Activated naive CD4-positive, alpha-beta T cell treated with anti-CD3 and anti-CD28 coated beads, Interleukin-2, amount 50 U/mL, for 72 hours (primary cell): Measurements from ENCODE around the gene CACNG4. TPM values are rescaled to one million over a fixed set of nuclear protein-coding genes. Genes with fewer than 3 reads are reported as not detected.

Experiments
- ATAC-seq, 2 donors: fragments of 150-1000 bp; cut with Tn5 transposase; 2 replicates each; pipeline ENCODE4 v1.10.0; 2021; ENCODE audit warnings: mild to moderate bottlenecking in 2 of 2, moderate library complexity in 2 of 2
- DNase-seq, 2 donors: peaks; one replicate each; pipeline ENCODE4 v3.0.0; 2021 to 2022; ENCODE audit warnings: low spot score in 2 of 2
- H3K27ac Mint-ChIP-seq, 2 donors: one replicate each; pipeline ENCODE4 v1.8.0; 2022; ENCODE audit warnings: mild to moderate bottlenecking in 2 of 2, mixed read lengths in 2 of 2
- H3K36me3 Mint-ChIP-seq, 2 donors: one replicate each; pipeline ENCODE4 v1.8.0; 2022; ENCODE audit warnings: mixed read lengths in 2 of 2
- H3K9me3 Mint-ChIP-seq, 2 donors: one replicate each; pipeline ENCODE4 v1.8.0; 2022; ENCODE audit warnings: mixed read lengths in 2 of 2
- total RNA-seq, 2 donors: library from RNA; stranded (reverse); gene quantifications; one replicate each; pipeline ENCODE4 v1.2.3, GENCODE V29; 2022

Gene CACNG4
- total RNA-seq, 2 donors from 2014 or later: not detected

DNA sequence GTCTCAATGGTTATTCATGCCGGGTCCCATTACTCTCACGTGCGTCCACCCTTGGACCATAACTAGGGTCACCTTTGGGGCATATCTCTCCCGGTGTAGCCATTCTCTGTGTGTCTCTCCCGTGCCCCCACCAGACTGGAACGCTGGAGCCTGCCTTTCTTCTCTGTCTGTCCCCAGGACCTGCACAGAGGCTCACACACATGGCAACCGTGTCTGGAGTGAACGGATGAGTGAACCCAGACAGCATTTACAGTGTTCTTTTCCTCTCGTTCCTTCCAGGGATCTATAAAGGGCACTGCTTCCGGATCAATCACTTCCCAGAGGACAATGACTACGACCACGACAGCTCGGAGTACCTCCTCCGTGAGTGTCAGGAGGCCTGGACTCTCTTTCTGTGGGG, 53.4 kb downstream of the CACNG4 start:
- Mint-ChIP-seq H3K27ac (no peak overlapping the region), H3K9me3 (no peaks in the 10 kb centered on the region), H3K36me3 (no peaks in the 10 kb centered on the region)
- ATAC-seq: no peak
- DNase-seq: no peak

GRCh38 chr17:67018471-67019434, 54.2 kb downstream of the CACNG4 start:
- Mint-ChIP-seq H3K36me3 (no peaks in the 10 kb centered on the region), H3K27ac (peak overlapping the region in 1 of 2 donors; percentile 22), H3K9me3 (no peaks in the 10 kb centered on the region)
- DNase-seq: no peak
- no peak for ATAC-seq

- no peak for DNase-seq
- Mint-ChIP-seq H3K9me3 (no peaks in the 10 kb centered on the region), H3K27ac (no peak overlapping the region), H3K36me3 (no peaks in the 10 kb centered on the region)
- ATAC-seq: no peak
Measured at GRCh38 chr17:67019809-67020208, 55.3 kb downstream of the CACNG4 start.

DNA sequence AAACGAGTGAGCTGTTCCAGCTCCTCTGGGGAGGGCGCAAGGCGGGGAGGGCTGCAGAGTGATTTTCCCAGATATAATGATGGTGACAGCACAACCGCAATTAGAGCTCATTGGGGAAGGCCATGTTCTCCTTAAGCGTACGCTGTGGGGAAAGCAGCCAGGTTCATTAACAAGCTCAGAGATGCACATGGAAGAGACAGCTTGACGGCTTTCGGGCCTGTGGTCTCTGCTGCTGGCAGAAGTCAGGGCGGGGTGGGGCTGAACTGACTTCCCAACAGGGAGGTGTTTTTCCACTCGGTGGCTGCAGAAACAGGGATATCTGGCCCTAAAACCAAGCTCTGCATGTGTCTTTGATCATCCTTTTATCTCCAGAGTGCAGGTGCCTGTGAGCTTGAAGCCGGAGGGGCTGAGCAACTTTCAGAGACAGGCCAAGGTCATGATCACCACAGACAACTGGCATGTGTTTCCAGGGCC, 55.8 kb downstream of the CACNG4 start:
- Mint-ChIP-seq H3K27ac (no peak overlapping the region), H3K9me3 (no peaks in the 10 kb centered on the region), H3K36me3 (no peaks in the 10 kb centered on the region)
- DNase-seq (no peak), ATAC-seq (no peak)

- no peak overlapping the region for H3K27ac Mint-ChIP-seq
- no peak for ATAC-seq
- no peaks in the 10 kb centered on the region for H3K9me3 Mint-ChIP-seq
- no peak for DNase-seq
- H3K36me3 Mint-ChIP-seq: no peaks in the 10 kb centered on the region
Measured at GRCh38 chr17:67021196-67021595, 56.7 kb downstream of the CACNG4 start.

- Mint-ChIP-seq H3K27ac (no peak overlapping the region), H3K9me3 (no peaks in the 10 kb centered on the region), H3K36me3 (no peaks in the 10 kb centered on the region)
- no peak for ATAC-seq
- no peak for DNase-seq
Measured at GRCh38 chr17:67021743-67022450, 57.4 kb downstream of the CACNG4 start.

- ATAC-seq: no peak
- H3K9me3 Mint-ChIP-seq: no peaks in the 10 kb centered on the region
- H3K36me3 Mint-ChIP-seq: no peaks in the 10 kb centered on the region
- H3K27ac Mint-ChIP-seq: no peak overlapping the region
- DNase-seq: no peak
Measured at GRCh38 chr17:67022451-67022810, 57.9 kb downstream of the CACNG4 start.

- no peak for DNase-seq
- Mint-ChIP-seq H3K27ac (no peak overlapping the region), H3K9me3 (no peaks in the 10 kb centered on the region), H3K36me3 (no peaks in the 10 kb centered on the region)
- no peak for ATAC-seq
Measured at GRCh38 chr17:67024736-67025135, 60.2 kb downstream of the CACNG4 start.

- H3K36me3 Mint-ChIP-seq: no peaks in the 10 kb centered on the region
- H3K27ac Mint-ChIP-seq: no peak overlapping the region
- ATAC-seq (no peak), DNase-seq (no peak)
- no peaks in the 10 kb centered on the region for H3K9me3 Mint-ChIP-seq
Measured at GRCh38 chr17:67025216-67025792, 60.8 kb downstream of the CACNG4 start.

GRCh38 chr17:67026341-67026740, 61.8 kb downstream of the CACNG4 start:
- no peaks in the 10 kb centered on the region for H3K36me3 Mint-ChIP-seq
- no peak overlapping the region for H3K27ac Mint-ChIP-seq
- no peak for DNase-seq
- no peaks in the 10 kb centered on the region for H3K9me3 Mint-ChIP-seq
- no peak for ATAC-seq

DNA sequence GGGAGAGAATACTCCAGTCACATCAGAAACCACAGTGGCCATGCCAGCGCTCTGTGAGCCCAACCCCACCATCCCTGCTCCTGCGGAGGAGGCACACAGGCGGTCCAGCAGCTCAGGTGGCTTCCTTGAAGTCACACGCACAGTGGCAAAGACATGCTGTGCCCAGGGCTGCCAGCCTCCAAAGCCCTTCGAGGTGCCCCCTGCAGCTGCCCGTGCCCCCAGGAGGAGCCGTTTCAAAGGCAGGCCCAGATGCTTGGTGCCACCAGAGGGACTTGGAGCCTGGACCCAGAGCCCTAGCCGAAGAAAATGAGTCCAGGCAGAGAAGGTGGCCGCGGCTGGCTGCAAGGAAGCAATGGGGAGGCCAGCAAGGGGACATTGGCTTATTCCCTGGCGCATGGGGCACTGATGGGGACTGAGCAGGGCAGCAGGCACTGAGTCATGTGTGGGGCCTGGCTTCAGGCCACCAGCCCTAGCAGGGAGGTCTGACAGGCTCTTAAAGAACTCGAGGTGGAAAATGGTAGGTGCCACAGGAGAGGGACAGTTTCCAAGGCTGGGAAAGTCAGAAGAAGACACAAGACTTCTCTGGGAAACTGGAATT, 62.6 kb downstream of the CACNG4 start:
- H3K27ac Mint-ChIP-seq: no peak overlapping the region
- ATAC-seq (no peak), DNase-seq (no peak)
- no peaks in the 10 kb centered on the region for H3K36me3 Mint-ChIP-seq
- H3K9me3 Mint-ChIP-seq: no peaks in the 10 kb centered on the region

GRCh38 chr17:67030641-67031040, 66.1 kb downstream of the CACNG4 start:
- DNase-seq: no peak
- Mint-ChIP-seq H3K9me3 (no peaks in the 10 kb centered on the region), H3K36me3 (no peaks in the 10 kb centered on the region), H3K27ac (no peak overlapping the region)
- ATAC-seq: no peak

DNA sequence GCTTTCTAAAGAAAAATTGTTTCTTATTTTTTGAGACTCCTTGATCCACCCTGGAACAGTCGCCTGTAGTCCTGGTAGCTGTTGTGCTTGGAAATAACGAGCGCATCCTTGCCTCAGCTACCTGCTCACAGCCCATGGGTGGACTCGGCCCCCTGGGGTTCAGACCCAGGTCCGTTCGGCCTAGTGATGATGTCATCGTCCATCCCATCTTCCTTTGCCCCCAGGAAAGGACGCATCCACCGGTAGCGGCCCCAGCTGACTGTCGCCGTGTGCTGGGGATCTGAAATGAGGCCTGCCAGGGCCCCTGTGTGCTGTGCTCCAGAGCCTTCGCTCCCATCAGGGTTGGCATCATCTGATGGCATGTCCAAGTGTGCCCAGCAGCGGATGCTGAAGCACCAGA, 67.9 kb downstream of the CACNG4 start:
- DNase-seq: no peak
- no peak for ATAC-seq

DNA sequence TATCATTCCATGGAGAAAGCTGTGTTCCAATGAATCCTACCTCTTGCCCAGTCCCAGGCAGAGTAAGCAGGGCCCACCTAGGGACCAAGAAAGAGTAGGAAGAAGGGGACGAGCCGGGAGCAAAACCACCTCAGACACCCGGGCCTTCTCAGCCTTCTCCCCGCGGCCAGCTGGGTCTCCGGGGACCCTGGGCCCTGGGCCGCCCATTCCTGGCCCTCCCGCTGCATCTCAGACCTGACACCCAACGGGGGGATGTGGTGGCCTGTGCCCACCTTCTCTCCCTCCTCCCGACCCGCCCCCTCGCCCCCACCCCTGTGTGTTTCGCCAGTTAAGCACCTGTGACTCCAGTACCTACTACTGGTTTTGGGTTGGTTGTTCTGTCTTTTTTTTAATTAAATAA, 68.5 kb downstream of the CACNG4 start:
- no peak for DNase-seq
- no peak overlapping the region for H3K27ac Mint-ChIP-seq
- ATAC-seq: no peak
- no peaks in the 10 kb centered on the region for H3K9me3 Mint-ChIP-seq
- H3K36me3 Mint-ChIP-seq: no peaks in the 10 kb centered on the region

More for the DNA sequence above, 67.9 kb downstream of the CACNG4 start:
- Mint-ChIP-seq H3K9me3 (no peaks in the 10 kb centered on the region), H3K27ac (peak overlapping the region in 1 of 2 donors; percentile 51), H3K36me3 (no peaks in the 10 kb centered on the region)

- H3K9me3 Mint-ChIP-seq: no peaks in the 10 kb centered on the region
- H3K36me3 Mint-ChIP-seq: no peaks in the 10 kb centered on the region
- DNase-seq: no peak
- no peak overlapping the region for H3K27ac Mint-ChIP-seq
- ATAC-seq: no peak
Measured at GRCh38 chr17:67033613-67034012, 69.1 kb downstream of the CACNG4 start.

DNA sequence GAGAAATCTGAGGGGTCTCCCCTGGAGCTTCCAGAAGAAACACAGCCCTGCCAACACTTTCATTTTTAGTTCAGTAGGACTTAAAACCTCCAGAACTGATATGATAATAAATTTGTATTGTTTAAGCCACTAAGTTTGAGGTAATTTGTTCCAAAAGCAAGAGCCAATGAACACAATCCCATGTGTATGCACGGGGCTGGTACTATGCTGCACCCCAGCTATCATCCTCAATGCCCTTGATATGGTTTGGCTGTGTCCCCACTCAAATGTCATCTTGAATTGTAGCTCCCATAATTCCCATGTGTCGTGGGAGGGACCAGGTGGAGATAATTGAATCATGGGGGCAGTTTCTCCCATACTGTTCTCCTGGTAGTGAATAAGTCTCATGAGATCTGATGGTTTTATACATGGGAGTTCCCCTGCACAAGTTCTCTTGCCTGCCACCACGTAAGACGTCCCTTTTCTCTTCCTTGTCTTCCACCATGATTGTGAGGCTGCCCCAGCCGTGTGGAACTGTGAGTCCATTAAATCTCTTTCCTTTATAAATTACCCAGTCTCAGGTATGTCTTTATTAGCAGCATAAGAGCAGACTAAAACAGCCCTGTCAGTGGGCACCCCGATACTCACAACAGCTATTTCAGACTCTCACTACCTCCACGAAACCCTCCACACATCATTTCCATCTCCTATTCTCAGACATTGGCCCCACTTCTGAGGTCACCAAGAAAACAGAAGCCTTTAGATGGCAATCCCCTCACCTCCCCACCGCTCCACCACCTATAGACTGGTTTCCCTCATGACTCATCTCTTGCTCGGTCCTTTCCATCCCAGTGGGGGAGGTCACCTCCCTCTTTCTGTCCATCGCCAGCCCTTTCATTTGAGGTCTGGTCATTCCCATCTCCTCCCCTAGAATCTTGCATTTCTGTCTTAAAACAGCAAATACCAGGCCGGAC, 70.9 kb downstream of the CACNG4 start:
- Mint-ChIP-seq H3K27ac (no peak overlapping the region), H3K36me3 (no peaks in the 10 kb centered on the region), H3K9me3 (no peaks in the 10 kb centered on the region)
- peak; percentile 61 to 80 for ATAC-seq
- no peak for DNase-seq
